HepG2 (cell line): Measurements from ENCODE around the gene TOLLIP. TPM values are rescaled to one million over a fixed set of nuclear protein-coding genes. Genes with fewer than 3 reads are reported as not detected.
A peak's percentile ranks its signal among the peaks of the same experiment; 100 is the strongest.

Source experiments
- ATF6 ChIP-seq: sonication (generic); formaldehyde crosslinking; conservative IDR thresholded peaks from 2 replicates; pipeline ENCODE4 v1.4.0; 2020; ENCODE audit warnings: missing genetic modification reagents
- ATF7-NPFF ChIP-seq: sonication (generic); formaldehyde crosslinking; IDR thresholded peaks from 2 replicates; pipeline ENCODE4 v1.8.1; 2023; ENCODE audit warnings: mild to moderate bottlenecking, low read depth, missing genetic modification reagents, moderate library complexity
- KIAA2018 ChIP-seq: sonication (generic); formaldehyde crosslinking; IDR thresholded peaks from 2 replicates; pipeline ENCODE4 v1.5.0; 2020; ENCODE audit warnings: mild to moderate bottlenecking, missing genetic modification reagents, borderline replicate concordance
- MXD4 ChIP-seq: IDR thresholded peaks from 2 replicates; pipeline ENCODE4 v1.6.1; 2016; ENCODE audit warnings: mild to moderate bottlenecking, missing biosample characterization, missing genetic modification reagents
- PATZ1 ChIP-seq: sonication (generic); formaldehyde crosslinking; IDR thresholded peaks from 2 replicates; pipeline ENCODE4 v1.4.0; 2020; ENCODE audit warnings: missing genetic modification reagents
- XBP1 ChIP-seq: sonication (generic); formaldehyde crosslinking; IDR thresholded peaks from 2 replicates; pipeline ENCODE4 v1.5.0; 2020; ENCODE audit warnings: missing genetic modification reagents
- ZMAT3 ChIP-seq: sonication (generic); formaldehyde crosslinking; conservative IDR thresholded peaks from 2 replicates; pipeline ENCODE4 v1.7.0; 2021; ENCODE audit warnings: missing genetic modification reagents
- ZNF18 ChIP-seq: sonication (generic); formaldehyde crosslinking; IDR thresholded peaks from 2 replicates; pipeline ENCODE4 v1.8.0; 2022; ENCODE audit warnings: mild to moderate bottlenecking, missing genetic modification reagents; ENCODE audit not compliant: insufficient replicate concordance
- ZNF350 ChIP-seq: sonication (generic); formaldehyde crosslinking; IDR thresholded peaks from 2 replicates; pipeline ENCODE4 v1.4.0; 2020; ENCODE audit warnings: mild to moderate bottlenecking, low read depth, missing genetic modification reagents, borderline replicate concordance
- polyA plus RNA-seq, 8 experiments: library from polyadenylated mRNA; depleted of rRNA in 3 of 8; stranded (reverse) in 7 of 8; unstranded in 1 of 8; fragments of >200 nt; fragmentation: Illumina TruSeq in 4 of 8; extraction: Trizol in 4 of 8; gene quantifications; 2 replicates each; pipeline versions ENCODE4 v1.2.1 to v1.2.3, GENCODE V29; 2011 to 2016; ENCODE audit warnings: low read depth in 4 of 8, missing spikeins in 1 of 8, mixed read lengths in 1 of 8; ENCODE audit not compliant: insufficient read depth in 1 of 8
- total RNA-seq, 5 experiments: library from RNA; depleted of rRNA; stranded (reverse); fragments of >200 nt; fragmentation: Illumina TruSeq; extraction: Trizol; gene quantifications; 2 replicates each; pipeline ENCODE4 v1.2.3, GENCODE V29; 2016; ENCODE audit warnings: low read depth in 1 of 5

The TOLLIP gene
- total and polyA plus RNA-seq, 2 of the 13 experiments (the other 11 are each of a cell fraction or from before 2014, with no cell fraction given): 25.9 to 47.5 TPM

- TF ChIP-seq PATZ1 (CRISPR knock-in tag) (no peak; the same call in 1 of the 2 replicates), MXD4 (peak; percentile 80), ZMAT3 (no peak; the same call in 1 of the 2 replicates), ZNF350 (CRISPR knock-in tag) (peak; percentile 49; the same call in 1 of the 2 replicates), XBP1 (CRISPR knock-in tag) (no peak), ATF7-NPFF (CRISPR knock-in tag) (peak; percentile 61; the same call in 1 of the 2 replicates), ZNF18 (CRISPR knock-in tag) (no peak), ATF6 (CRISPR knock-in tag) (no peak), KIAA2018 (CRISPR knock-in tag) (no peak)
Observed at GRCh38 chr11:1262172-1263006, 47.0 kb downstream of the TOLLIP start (continued).
